ENCODE results near the gene RGN.
A peak's percentile ranks its signal among the peaks of the same experiment; 100 is the strongest.
"Not testable (repeated sequence)": the region's sequence is repeated elsewhere in the genome, so short reads cannot be mapped to it uniquely, and the experiment has no call there.

Gene RGN

DNA sequence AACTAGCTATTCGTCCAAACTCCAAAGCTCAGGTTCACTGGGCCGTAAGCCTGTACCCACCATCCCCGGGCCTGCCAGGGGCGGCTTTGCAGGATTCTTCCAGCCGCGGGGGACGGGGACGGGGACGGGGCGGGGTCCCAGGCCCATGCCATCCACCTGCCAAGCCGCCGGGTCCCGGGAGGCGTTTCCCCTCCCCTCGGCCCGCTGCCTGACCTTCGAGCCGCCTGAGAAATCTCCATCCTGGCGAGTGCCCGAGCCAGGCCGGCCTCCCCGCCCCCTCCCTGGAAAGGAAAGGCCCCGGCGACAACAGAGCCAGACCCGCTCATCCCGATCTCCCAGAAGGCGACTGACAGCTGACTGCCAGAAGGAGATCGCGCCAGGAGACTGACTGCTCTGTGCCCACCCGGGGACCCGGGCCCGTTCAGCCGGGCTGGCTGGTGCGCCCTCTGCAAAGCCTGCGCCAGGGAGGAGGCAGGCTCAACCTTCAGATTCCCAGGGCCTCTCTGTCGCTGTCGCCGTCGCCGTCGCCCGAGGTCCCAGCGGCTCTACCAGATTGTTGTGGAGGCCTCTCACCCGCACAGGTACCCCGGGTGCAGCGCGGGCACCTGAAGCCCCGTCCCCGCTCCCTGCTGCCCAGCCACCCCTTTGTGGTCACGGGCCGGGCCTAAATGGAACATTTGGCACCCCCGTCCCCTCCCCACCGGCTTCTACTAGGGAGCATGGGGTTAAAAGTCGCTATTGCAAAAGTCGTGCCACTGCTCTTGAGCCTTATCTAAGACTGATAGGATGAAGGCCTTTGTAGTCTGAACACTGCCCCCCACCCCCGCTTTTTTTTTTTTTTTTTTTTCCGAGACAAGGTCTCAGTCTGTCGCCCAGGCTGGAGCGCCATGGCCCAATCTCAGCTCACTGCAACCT is at the start of gene RGN:
RGN (plus strand) TSS at position 315 of the 915 bp plus-strand sequence. CDS start 2,702 bp downstream, outside the sequence.
- no peak for DNase-seq

DNA sequence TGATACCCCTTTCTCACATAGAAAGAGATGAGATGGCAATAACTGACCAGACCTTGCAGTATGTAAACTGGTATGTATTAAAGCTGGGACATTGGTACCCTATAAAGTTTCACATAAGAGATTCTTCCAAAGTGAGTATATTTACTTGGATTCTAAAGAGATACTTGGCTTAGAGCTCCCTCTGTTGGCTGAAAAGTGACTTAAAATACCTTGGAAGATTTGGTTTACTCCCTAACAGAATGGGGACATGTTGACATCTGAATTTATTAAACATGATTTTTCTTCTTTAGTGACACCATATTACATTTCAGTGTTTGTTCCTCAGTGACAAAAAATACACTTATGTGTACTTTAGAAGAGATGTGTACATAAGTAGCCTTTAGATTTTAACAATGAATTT is 47.9 kb upstream of the RGN start:
- peak; percentile 47 for DNase-seq

DNA sequence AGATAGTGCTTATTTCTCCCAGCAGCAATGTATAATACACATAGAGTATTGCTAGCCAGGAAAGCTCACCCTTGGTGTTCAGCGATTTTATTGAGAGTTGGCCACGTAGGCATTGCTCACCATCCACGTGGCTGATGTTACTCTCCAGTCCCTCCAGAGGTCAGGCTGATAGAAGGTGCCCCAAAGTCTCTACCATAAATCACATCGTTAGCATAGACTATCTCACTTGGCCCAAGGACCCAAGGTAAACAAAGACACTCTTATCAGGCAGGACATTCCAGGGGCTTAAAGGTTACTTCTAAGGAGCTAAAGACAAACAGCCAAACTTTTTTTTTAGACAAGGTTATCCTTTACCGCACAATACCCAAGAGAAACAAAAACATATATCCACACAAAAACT is 30.3 kb upstream of the RGN start:
- DNase-seq = no peak

DNA sequence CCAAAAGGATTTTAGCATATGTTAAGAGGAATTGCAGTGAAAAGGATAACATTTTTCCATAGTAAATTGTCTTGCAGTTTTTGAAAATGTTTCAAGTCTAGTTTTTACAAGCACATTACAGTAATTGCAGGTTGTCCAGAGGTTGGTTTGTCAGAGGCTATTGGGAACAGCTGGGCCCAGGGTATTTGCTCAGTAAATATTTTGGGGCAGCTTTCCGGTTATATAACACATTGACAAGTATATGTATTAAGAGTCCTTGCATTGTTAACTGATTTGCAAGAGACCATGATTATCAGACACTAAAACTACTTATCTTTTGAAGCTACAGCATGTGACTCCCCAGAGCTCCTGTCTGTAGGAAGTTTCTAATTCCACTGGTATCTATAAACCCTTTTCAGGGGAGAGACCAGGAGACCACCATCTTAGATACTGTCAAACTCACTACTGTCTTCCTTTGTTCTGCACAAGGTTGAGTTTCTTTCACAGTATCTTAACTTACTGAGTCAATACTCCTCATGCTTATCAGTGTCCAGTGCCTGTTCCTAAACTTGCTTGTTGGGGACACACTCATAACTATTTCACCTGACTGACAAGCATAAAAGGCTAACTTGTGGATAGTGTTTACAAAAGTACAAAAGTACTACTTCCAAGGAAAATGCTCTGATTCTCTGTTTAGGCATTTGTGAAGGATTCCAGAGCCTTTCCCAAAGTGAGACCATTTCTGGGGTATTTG is 18.9 kb upstream of the RGN start:
- DNase-seq = no peak

DNA sequence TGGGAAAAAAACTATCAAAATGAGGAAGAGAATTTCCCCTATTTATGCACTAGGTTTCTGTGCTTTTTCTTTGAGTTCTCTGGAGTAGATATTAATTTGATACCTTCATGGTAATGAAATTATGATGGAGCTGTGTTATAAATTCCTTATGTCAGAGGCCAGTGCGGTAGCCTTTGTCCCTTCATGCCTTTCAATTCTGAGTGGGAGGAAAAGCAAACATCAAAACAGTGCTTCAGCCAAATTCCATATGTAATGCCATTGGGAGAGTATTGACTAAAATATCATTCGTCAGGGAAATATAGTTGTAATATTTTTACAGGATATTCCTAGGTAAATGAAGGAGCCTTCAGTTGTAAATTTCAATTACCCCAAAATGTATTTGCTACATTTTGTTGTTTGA is 17.5 kb upstream of the RGN start:
- DNase-seq = no peak

DNA sequence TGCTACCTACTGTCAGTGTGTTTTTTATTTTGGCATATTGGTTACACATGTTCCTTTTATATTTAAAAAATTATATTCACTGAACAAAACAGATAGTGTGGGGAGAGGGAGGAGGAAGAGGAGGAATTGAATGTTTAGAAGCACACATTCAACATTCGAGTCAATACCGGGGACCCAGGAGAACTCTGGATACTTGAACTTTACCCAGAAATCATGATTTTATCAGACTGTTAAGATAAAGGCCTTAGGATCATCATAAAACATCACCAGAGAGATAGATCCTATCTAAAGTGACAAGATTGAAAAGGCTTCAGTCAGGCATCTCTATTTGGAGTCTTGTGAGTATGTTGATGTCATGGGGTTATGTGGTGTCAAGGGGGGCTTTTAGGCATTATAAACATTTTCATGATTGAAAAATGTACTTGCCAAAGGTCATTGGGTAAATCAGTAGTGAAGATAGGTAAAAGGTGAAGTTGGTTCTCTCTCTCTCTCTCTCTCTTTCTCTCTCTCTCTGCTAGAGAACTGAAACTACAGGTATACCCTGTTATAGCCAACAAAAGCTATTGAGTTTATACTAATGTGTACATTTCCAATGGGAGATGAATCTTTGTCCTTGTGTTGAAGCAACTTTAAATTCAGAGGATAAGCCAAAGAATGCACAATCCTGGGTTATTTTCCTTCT is 16.9 kb upstream of the RGN start:
- DNase-seq = no peak

DNA sequence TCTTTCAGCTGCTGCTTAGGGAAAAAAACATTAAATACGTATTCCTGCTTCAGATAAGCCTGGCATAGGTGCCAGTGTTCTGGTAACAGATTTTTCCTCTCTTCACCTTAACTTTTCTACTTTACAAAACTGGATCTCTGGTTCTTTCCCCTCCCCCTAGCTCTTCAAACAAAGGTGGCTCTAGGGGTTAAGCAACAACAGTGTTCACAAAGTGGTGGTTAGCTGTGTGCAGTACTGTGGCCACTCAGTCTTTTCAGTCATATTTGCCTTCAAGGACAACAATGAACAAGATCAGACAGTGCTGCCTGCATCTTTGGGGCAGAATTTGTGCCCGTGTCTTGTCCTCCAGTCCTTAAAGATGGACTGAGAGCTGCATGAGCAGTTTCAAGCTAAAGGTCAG is 15.1 kb upstream of the RGN start:
- no peak for DNase-seq

DNA sequence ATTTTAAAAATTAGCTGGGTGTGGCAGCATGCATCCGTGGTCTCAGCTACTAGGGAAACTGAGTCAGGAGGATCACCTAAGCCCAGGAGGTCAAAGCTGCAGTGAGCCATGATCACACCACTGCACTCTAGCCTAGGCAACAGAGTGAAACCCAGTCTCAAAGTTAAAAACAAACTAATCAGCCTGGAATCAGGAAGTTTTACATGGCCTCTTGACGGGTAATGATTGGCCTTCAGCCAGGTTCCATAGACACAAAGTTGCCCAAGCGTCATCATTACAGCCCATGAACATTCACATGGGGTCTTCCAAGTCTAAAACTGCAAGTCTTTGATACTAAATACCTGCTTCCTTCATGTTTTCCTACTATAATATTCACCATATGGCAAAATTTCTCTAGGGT is 10.0 kb upstream of the RGN start:
- DNase-seq = no peak

DNA sequence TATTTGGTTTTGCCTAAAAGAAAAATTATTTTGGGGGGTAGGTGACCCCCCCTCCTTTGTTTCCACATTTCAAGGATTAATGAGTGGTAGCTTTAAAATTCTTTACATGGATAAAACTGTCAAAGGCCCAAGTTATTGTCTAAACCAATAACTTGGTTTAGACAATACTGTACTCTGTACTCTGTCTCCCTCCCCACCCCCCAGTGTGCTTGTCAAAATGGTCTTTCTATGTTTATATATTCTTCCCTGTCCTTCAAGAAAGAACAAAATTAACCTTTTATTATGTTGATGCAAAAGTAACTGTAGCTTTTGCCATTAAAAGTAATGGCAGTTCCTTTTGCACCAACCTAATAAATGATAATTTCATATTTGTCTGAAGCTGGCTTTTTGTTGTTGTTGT is 9.5 kb upstream of the RGN start:
- no peak for DNase-seq

DNA sequence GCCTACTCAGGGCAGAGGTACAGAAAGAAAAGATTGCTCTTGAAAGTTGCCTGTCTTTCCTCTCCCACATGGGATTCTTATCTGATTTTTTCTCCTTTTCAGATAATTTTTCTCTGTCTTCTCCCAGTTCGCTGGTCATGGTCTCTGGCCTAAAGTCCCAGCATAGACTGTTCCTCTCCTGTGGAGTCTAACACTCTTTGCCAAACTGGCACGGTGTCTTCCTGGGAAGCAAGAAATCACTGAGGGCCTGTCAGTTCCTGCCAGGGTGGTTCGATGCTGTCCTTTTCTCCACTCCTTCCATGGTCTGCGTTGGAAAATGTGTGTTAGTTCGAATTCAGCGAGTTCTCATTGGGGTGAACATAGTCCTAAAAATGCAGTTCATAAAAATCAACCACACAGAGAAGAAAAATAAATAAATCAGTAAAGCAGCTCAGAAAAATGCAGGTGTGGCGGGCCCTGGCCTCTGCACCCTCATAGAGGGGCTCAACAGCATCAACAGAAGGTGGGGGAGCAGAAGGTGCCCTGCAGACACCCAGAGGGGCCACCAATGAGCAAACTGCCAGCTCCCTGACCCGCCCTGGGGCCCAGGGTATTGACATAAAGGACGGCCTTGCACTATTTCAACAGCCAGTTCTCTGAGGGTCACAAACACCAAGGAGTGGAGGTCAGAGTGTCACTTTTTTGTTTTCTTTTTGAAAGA is 2.1 kb downstream of the RGN start:
- no peak for DNase-seq

DNA sequence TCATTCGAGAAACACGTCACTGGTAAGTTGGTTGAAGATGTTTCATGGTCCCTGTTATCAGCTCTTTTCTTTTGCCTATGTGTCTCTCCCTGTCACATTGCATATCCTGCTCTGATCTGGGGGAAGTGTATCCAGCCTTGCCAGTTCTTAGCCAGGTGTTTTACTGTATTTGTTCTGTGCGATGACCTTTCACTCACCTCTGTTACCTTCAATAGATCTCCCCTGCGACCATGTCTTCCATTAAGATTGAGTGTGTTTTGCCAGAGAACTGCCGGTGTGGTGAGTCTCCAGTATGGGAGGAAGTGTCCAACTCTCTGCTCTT is 2.6 kb downstream of the RGN start:
- no peak for DNase-seq

DNA sequence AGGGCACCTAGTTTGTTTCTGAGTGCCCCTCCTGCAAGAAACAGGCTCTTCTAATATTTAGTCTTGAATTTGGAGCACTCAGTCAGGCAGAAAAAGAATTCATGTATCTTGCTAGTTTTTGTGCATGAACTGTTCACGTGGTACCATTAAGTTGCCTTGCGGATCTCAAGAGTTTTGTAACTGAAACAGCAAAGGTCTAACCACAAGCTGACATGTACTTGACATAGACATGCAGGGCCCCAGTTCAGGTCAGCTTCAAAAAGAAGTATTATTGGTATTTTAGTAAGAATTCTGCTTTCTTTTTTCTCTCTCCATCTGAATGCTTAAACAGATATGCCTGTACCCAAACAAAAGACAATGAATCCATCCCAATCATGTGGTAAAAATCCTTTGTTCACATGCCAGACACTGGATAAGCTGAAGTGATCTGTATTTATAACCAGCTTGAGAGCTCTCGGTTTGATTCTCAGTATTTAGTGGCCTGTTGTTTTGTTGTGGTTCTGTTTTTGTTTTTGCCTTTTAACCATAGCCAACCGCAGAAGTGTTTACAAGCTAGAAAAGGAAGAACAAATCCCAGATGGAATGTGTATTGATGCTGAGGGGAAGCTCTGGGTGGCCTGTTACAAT is 13.0 kb downstream of the RGN start:
- DNase-seq = no peak

DNA sequence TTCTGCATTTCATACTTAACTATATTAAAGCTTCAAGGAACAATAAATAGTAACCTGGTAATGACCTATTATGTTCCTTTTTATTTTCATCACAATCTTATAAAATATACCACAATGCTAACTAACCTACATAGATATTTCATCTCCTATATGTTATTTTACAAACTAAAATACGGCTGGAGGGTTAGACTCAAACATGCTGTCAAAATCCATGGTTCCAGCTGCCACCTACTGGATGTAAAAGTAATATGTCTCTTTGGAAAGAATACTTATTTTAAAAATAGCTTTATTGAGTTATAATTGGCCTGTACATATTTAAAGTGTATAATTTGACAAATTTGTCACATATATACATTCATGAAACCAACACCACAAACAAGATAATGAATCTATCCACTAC is 15.0 kb downstream of the RGN start:
- peak; percentile 13 for DNase-seq

DNA sequence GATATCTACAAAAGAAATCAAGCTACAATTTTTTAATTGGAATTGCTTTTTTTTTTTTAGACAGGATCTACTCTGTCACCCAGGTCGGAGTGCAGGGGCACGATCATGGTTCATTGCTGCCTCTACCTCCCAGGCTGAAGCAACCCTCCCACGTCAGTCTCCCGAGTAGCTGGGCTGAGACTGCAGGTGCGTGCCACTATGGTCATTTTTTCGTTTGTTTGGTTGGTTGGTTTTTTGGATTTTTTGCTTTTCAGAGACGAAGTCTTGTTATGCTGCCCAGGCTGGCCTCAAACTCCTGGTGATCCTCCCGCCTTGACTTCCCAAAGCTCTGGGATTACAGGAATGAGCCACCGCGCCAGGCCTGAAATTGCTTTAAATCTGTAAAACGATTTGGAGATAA is 15.6 kb downstream of the RGN start:
- no peak for DNase-seq

DNA sequence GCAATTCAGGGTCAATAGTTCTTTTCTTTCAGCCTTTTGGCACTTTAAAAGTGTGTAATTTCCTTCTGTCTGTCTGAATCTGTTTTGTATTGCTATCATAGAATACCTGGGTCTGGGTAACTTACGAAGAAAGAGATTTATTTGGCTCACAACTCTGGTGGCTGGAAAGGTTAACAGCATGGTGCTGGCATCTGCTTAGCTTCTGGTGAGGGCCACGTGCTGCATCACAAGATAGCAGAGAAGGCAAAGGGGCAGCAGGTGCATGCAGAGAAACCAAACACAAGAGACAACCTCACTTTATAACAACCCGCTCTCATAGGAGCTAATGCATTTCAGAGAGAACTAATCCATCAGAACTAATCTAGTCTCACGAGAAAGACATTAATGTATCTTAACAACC is 18.8 kb downstream of the RGN start:
- DNase-seq = no peak

DNA sequence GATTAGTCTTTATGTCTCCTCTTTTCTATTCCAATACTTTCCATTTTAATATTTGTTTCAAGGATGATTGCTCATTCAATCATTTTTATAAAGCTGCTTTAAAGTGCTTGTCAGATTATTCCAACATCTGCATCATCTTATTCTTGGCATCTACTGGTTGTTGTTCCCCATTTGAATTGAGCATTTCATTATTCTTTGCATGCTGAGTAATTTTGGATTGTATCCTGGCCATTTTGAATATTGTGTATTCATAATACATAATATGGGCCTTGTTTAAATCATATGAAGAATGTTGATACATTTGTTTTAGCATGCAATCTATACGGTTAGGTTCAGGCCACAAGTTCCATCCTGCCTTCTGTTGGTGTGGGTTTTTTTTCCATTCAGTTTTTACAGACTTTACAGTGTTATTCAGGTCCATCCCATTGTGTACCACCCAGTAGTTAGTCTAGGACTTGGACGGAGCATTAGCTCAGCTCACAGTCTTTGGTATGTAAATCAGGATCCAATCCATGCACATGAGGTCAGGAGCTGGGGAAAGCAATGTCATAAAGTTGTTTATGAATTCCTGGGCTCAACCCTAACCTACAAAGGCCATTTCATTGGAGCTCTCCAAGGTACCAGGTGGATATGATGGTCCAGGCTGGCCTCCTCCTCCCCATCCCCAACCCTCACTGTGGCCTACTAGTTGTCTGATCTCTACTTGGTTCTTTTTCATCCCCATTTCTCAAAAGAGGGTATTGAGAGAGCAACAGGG is 20.3 kb downstream of the RGN start:
- DNase-seq = no peak

DNA sequence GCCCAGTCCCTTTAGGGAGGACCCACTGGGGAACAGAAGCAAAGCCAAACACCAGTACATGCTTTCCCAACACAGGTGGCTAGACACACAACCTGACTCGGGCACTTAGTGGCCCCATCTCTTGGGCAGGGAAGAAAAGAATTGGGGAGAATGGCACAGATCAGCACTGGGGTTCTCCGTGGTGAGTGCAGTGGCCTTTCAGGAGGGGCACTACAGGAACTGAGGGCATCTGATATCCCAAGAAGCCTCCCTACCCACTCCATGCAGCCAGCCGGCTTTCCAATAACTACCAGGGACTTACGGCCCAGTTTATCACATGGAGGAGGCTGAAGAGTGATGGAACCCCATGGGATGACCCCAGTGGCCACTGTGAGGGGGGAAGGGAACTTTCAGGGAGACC is 23.0 kb downstream of the RGN start:
- DNase-seq = no peak

DNA sequence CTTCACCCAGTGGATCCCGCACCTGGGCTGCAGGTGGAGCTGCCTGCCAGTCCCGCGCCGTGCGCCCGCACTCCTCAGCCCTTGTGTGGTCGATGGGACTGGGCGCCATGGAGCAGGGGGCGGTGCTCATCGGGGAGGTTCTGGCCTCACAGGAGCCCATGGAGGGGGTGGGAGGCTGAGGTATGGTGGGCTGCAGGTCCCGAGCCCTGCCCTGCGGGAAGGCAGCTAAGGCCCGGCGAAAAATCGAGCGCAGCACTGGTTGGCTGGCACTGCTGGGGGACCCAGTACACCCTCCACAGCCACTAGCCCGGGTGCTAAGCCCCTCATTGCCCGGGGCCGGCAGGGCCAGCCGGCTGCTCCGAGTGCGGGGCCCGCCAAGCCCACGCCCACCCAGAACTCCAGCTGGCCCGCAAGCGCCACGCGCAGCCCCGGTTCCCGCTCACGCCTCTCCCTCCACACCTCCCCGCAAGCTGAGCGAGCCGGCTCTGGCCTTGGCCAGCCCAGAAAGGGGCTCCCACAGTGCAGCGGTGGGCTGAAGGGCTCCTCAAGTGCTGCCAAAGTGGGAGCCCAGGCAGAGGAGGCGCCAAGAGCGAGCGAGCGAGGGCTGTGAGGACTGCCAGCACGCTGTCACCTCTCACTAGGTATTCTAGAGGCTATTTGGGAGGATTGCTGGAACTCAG is 32.8 kb downstream of the RGN start:
- DNase-seq = not testable (repeated sequence)

DNA sequence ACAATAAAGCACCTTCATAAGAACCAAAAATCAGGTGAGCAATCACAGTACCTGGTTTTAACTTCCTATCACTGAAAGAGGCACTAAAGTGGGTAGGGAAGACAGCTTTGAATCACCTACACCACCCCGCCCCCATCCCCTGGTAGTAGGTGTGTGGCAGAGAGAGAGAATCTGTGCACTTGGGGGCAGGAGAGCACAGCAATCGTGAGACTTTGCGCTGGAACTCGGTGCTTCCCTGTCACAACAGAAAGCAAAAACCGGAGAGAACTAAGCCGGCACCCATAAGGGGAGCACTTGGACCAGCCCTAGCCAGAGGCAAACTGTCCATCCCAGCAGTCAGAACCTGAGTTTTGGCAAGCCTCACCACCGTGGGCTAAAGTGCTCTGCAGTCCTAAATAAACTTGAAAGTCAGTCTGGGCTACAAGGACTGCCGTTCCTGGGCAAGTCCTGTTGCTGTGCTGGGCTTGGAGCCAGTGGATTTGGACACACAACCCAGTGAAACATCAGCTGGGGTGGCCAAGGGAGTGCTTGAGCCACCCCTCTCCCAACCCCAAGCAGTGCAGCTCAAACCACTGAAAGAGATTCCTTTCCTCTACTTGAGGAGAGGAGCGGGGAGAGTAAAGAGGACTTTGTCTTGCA is 34.2 kb downstream of the RGN start:
- no peak for DNase-seq

DNA sequence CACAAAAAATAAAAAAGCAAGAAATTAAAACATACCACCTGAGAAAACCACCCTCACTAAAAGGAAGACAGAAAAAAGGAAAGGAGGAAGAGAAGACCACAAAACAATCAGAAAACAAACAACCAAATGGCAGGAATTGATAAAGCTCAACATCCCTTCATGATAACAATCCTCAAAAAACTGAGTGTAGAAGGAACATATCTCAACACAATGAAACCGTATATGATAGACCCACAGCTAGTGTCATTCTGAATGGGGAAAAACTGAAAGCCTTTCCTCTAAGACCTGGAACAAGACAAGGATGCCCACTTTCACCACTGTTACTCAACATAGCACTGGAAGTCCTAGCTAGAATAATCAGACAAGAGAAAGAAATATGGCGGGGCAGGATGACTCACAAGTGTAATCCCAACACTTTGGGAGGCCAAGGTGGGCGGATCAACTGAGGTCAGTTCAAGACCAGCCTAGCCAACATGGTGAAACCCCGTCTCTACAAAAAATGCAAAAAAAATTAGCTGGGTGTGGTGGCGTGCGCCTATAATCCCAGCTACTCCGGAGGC is 38.4 kb downstream of the RGN start:
- not testable (repeated sequence) for DNase-seq

Data from CD4-positive, alpha-beta T cell treated with Interleukin-10 for 1 hour (primary cell).